GM18873 (cell line): ENCODE measurements around the gene MPST.

Experiments used
- ATAC-seq: cut with Tn5 transposase; IDR thresholded peaks from one replicate; pipeline ENCODE4 v1.9.1; 2021; ENCODE audit warnings: mild to moderate bottlenecking, moderate library complexity, moderate number of reproducible peaks; ENCODE audit not compliant: unreplicated experiment, low FRiP score

Gene MPST

GRCh38 chr22:37021710-37022482, 2.4 kb downstream of the MPST start:
- no peak for ATAC-seq

- no peak for ATAC-seq
Observed at GRCh38 chr22:37022483-37023337, 3.2 kb downstream of the MPST start.

DNA sequence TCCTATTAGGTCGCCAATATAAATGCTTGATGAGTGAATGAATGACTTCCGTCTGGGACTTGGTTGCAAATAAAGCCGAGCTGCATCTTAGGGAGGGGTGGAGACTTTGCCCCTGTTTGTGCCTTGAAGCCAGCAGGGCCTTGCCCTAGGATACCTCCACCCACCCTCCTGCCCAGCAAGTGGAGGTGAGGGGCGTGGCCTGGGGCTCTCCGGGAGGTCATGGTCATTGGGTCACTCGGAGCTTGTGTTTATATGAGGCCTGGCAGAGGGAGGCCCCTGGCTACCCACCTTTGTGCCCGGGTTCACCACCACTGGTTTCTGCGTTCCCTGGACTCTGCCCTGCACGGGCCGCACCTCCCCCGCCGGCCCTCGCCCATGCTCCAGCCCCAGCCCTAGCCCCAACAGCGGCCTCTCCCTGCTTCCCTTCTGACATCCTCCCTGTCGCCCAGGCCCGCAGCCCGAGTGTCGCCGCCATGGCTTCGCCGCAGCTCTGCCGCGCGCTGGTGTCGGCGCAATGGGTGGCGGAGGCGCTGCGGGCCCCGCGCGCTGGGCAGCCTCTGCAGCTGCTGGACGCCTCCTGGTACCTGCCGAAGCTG, 4.3 kb downstream of the MPST start:
- no peak for ATAC-seq

- no peak for ATAC-seq
Observed at GRCh38 chr22:37024339-37025157, 5.0 kb downstream of the MPST start.

DNA sequence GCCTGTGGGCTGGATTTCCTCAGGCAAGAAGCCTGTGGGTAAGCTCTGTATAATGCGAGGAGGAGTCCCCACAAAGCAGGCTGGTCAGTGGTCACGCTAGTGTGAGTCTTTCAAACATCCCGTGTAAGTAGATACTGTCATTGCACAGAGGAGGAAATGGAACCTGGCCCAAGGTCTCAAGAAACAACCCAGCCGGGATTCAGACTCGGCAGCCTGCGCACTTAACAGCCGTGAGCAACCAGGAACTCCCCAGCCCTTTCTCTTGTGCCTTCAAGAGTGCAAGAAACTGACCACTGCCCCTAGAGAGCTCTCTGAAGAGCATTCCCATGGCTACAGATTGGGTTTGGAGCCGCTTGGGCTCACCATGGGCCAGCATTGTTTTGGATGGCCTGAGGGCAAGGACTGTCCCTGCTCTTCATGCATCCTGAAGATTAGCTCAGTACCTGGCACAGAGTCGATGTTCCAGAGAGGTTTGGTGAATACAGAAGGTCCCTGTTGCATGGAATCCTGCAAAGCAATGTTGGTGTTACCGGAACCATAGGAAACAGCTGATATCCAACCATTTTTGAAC, 6.0 kb downstream of the MPST start:
- no peak for ATAC-seq

- no peak for ATAC-seq
Observed at GRCh38 chr22:37026325-37026724, 6.8 kb downstream of the MPST start.

- ATAC-seq, result no peak
Observed at GRCh38 chr22:37027556-37027955, 8.0 kb downstream of the MPST start.

- no peak for ATAC-seq
Observed at GRCh38 chr22:37028692-37029674, 9.4 kb downstream of the MPST start.

GRCh38 chr22:37030560-37031281, 11.2 kb downstream of the MPST start:
- ATAC-seq, result no peak

GRCh38 chr22:37032134-37032534, 12.6 kb downstream of the MPST start:
- ATAC-seq, result no peak

GRCh38 chr22:37032535-37033460, 13.3 kb downstream of the MPST start:
- ATAC-seq, result no peak

- no peak for ATAC-seq
Observed at GRCh38 chr22:37033605-37034430, 14.3 kb downstream of the MPST start.

- no peak for ATAC-seq
Observed at GRCh38 chr22:37036655-37037377, 17.3 kb downstream of the MPST start.

DNA sequence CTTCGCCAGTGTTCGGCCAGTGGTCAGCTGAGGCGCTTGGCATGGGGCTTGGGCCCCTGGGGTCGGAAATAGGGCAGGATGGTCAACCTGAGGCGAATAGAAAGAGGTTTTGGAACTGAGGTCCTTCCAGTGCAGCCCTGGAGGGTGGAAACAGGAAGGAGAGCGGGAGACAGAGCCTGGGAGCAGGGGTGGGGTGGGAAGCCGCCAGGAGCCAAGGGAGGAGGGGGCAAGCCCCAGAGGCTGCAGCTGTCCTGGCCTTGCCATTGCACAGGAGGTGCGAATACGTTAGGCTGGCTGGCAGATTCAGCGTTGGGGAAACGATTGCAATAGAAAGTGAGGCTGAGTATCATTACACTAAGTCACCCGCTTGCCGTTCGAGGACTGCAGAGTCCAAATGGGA, 18.1 kb downstream of the MPST start:
- ATAC-seq, result no peak

GRCh38 chr22:37039466-37039865, 19.9 kb downstream of the MPST start:
- no peak for ATAC-seq
